HCT116 (cell line): ENCODE measurements around the gene GMPPB. TPM values are rescaled to one million over a fixed set of nuclear protein-coding genes. Genes with fewer than 3 reads are reported as not detected.

ENCODE experiments used
- ATAC-seq: fragments of 200-7000 bp; cut with Tn5 transposase; 2 replicates; pipeline ENCODE4 v1.9.1; 2020; ENCODE audit warnings: mild to moderate bottlenecking, moderate library complexity
- BruUV-seq: library from RNA; stranded (reverse); fragments of 400-500 nt; replicated peaks from 2 replicates; lab custom pipeline; 2021; lab: Mats Ljungman, UMichigan
- CTCF ChIA-PET: fragments of 300-600 bp; sonication (Branson Sonifier 250); formaldehyde crosslinking; loops from one replicate; lab custom pipeline; 2021; ENCODE audit warnings: antibody characterized with exemption; lab: Charles Lee
- POLR2A ChIA-PET: fragments of 300-600, 350-600 bp; sonication (Branson Sonifier 250); formaldehyde crosslinking; loops from one replicate; lab custom pipeline; 2021; ENCODE audit warnings: antibody characterized with exemption; lab: Charles Lee
- RAD21 ChIA-PET, 2 experiments: fragments of 300-600 bp; sonication (Branson Sonifier 250); formaldehyde crosslinking; loops; one replicate each; lab custom pipeline; 2023; ENCODE audit warnings: low total read pairs in 2 of 2; ENCODE audit not compliant: uncharacterized antibody in 2 of 2, unreplicated experiment in 2 of 2, low non-redundant PET in 1 of 2; lab: Charles Lee
- DNase-seq: peaks from one replicate; pipeline ENCODE4 v3.0.0-alpha.2; 2010; ENCODE audit warnings: low read depth, low spot score
- H2AFZ ChIP-seq: fragments of 200-600 bp; shearing (Covaris generic), sonication (generic); 2 replicates; pipeline ENCODE4 v1.6.1; 2017; ENCODE audit warnings: low read depth, mixed run types, mixed read lengths, antibody characterized with exemption, low read length; ENCODE audit not compliant: poor library complexity, severe bottlenecking
- H3K27ac ChIP-seq: 2 replicates; pipeline ENCODE4 v1.5.1; 2012; ENCODE audit warnings: low read depth, low read length
- H3K27me3 ChIP-seq: fragments of 200-600 bp; sonication (generic); 2 replicates; pipeline ENCODE4 v1.6.1; 2016; ENCODE audit warnings: mixed run types, low read length, mixed read lengths; ENCODE audit not compliant: insufficient read depth
- H3K36me3 ChIP-seq, 2 experiments: fragments of 200-500 bp in 1 of 2; fragments of 200-600 bp in 1 of 2; sonication (Bioruptor generic) in 1 of 2; sonication (generic) in 1 of 2; 2 replicates each; pipeline versions ENCODE4 v1.5.1 to v1.6.1; 2014 to 2016; ENCODE audit warnings: low read length in 2 of 2, inconsistent platforms in 1 of 2, mixed read lengths in 1 of 2, mixed run types in 1 of 2; ENCODE audit not compliant: insufficient read depth in 2 of 2, control insufficient read depth in 1 of 2
- H3K4me1 ChIP-seq, 2 experiments: fragments of 200-600 bp in 1 of 2; sonication (generic) in 1 of 2; 2 replicates each; pipeline versions ENCODE4 v1.5.1 to v1.6.1; 2012 to 2017; ENCODE audit warnings: low read length in 2 of 2, inconsistent platforms in 1 of 2, mild to moderate bottlenecking in 1 of 2, mixed read lengths in 1 of 2, mixed run types in 1 of 2, moderate library complexity in 1 of 2; ENCODE audit not compliant: insufficient read depth in 2 of 2, control insufficient read depth in 1 of 2
- H3K4me2 ChIP-seq: fragments of 200-600 bp; sonication (generic); 2 replicates; pipeline ENCODE4 v1.6.1; 2017; ENCODE audit warnings: mixed run types, low read length, mixed read lengths
- H3K4me3 ChIP-seq, 2 experiments: fragments of 200-600 bp in 1 of 2; sonication (generic) in 1 of 2; replicated peaks in 1 of 2; 2 replicates each; pipeline ENCODE4 v1.5.1; 2011 to 2016; ENCODE audit warnings: low read length in 2 of 2, control low read depth in 1 of 2, low read depth in 1 of 2, mild to moderate bottlenecking in 1 of 2, mixed read lengths in 1 of 2, mixed run types in 1 of 2
- H3K79me2 ChIP-seq: fragments of 200-600 bp; sonication (generic); 2 replicates; pipeline ENCODE4 v1.6.1; 2017; ENCODE audit warnings: mild to moderate bottlenecking, mixed run types, low read length, moderate library complexity, mixed read lengths; ENCODE audit not compliant: insufficient read depth
- H3K9ac ChIP-seq: fragments of 200-600 bp; sonication (generic); 2 replicates; pipeline ENCODE4 v1.6.1; 2016; ENCODE audit warnings: low read length, mixed read lengths
- H3K9me2 ChIP-seq: fragments of 200-600 bp; sonication (generic), shearing (Covaris generic); 2 replicates; pipeline ENCODE4 v1.6.1; 2017; ENCODE audit warnings: mixed run types, mild to moderate bottlenecking, moderate library complexity; ENCODE audit not compliant: insufficient read depth
- H3K9me3 ChIP-seq, 2 experiments: fragments of 200-500 bp in 1 of 2; fragments of 200-600 bp in 1 of 2; sonication (Bioruptor generic) in 1 of 2; sonication (generic) in 1 of 2; 2 replicates each; pipeline ENCODE4 v1.6.1; 2014 to 2017; ENCODE audit warnings: low read length in 2 of 2, mixed read lengths in 2 of 2, inconsistent platforms in 1 of 2, low read depth in 1 of 2, mild to moderate bottlenecking in 1 of 2, mixed run types in 1 of 2, moderate library complexity in 1 of 2; ENCODE audit not compliant: control insufficient read depth in 1 of 2, insufficient read depth in 1 of 2
- H4K20me1 ChIP-seq: fragments of 200-600 bp; sonication (generic), shearing (Covaris generic); 2 replicates; pipeline ENCODE4 v1.6.1; 2017; ENCODE audit warnings: mixed run types, mild to moderate bottlenecking, moderate library complexity; ENCODE audit not compliant: insufficient read depth
- CBX3 ChIP-seq: IDR thresholded peaks from 2 replicates; pipeline ENCODE4 v1.6.1; 2012; ENCODE audit warnings: low read depth
- CTCF ChIP-seq, 3 experiments: fragments of 200-600 bp in 1 of 3; sonication (generic) in 1 of 3; IDR thresholded peaks in 2 of 3; conservative IDR thresholded peaks in 1 of 3; 2 replicates each; pipeline ENCODE4 v1.5.1; 2012 to 2017; ENCODE audit warnings: low read depth in 2 of 3, low read length in 2 of 3, antibody characterized with exemption in 1 of 3, borderline replicate concordance in 1 of 3, control low read depth in 1 of 3, mild to moderate bottlenecking in 1 of 3, mixed read lengths in 1 of 3, mixed run types in 1 of 3, moderate library complexity in 1 of 3; ENCODE audit not compliant: insufficient read depth in 1 of 3
- EGR1 ChIP-seq: IDR thresholded peaks from 2 replicates; pipeline ENCODE4 v1.6.1; 2012; ENCODE audit warnings: low read depth
- ELF1 ChIP-seq: IDR thresholded peaks from 2 replicates; pipeline ENCODE4 v1.6.1; 2012; ENCODE audit warnings: low read depth, borderline replicate concordance
- EZH2 ChIP-seq: fragments of 200-600 bp; sonication (generic); IDR thresholded peaks from 2 replicates; pipeline ENCODE4 v1.6.1; 2017; ENCODE audit warnings: antibody characterized with exemption, mixed run types
- EZH2phosphoT487 ChIP-seq: fragments of 200-600 bp; IDR thresholded peaks from 2 replicates; pipeline ENCODE4 v1.6.1; 2018; ENCODE audit warnings: antibody characterized with exemption, borderline replicate concordance
- JUND ChIP-seq: IDR thresholded peaks from 2 replicates; pipeline ENCODE4 v1.6.1; 2012
- POLR2A ChIP-seq: IDR thresholded peaks from 2 replicates; pipeline ENCODE4 v1.7.0; 2011; ENCODE audit warnings: borderline replicate concordance; ENCODE audit not compliant: insufficient read depth, insufficient read length; ENCODE audit errors: extremely low read depth
- SIN3A ChIP-seq: IDR thresholded peaks from 2 replicates; pipeline ENCODE4 v1.6.1; 2012; ENCODE audit warnings: low read depth
- SP1 ChIP-seq: IDR thresholded peaks from 2 replicates; pipeline ENCODE4 v1.6.1; 2012; ENCODE audit warnings: low read depth
- SRF ChIP-seq: IDR thresholded peaks from 2 replicates; pipeline ENCODE4 v1.6.1; 2012; ENCODE audit warnings: low read depth
- YY1 ChIP-seq: IDR thresholded peaks from 2 replicates; pipeline ENCODE4 v1.6.1; 2011; ENCODE audit warnings: low read length, low read depth, moderate library complexity, mild to moderate bottlenecking; ENCODE audit not compliant: insufficient replicate concordance; ENCODE audit errors: extremely low read depth
- ZFX ChIP-seq: fragments of 450-650 bp; IDR thresholded peaks from 2 replicates; pipeline ENCODE4 v1.6.1; 2017
- intact Hi-C: fragments of 100-400 bp; cut with micrococcal nuclease; formaldehyde crosslinking; loops from 2 replicates; pipeline ENCODE4 v1.10.0; 2022
- total RNA-seq: library from RNA; stranded (reverse); gene quantifications from one replicate; pipeline ENCODE4 v1.2.1, GENCODE V29; 2021; ENCODE audit not compliant: unreplicated experiment
- TF ChIP-seq, protein P1 (sequence below): IDR thresholded peaks from 2 replicates; pipeline ENCODE4 v1.6.1; 2012; ENCODE audit warnings: low read depth

Gene GMPPB
- total RNA-seq, 1 experiment from 2014 or later = 24.1 TPM

DNA sequence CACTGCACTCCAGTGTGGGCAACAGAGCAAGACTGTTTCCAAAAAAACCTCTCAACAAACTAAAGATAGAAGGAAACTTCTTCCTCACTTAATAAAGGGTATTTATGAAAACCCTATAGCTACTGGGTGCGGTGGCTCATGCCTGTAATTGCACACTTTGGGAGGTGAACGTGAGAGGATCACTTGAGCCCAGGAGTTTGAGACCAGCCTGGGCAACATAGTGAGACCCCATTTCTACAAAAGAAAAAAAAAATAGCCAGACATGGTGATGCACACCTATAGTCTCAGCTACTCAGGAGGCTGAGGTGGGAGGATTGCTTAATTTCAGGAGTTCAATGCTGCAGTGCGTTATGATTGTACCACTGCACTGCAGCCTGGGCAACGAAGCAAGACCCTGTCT, 40.2 kb upstream of the GMPPB start:
- peaks cover 3% of the 10 kb centered on the region for H4K20me1 ChIP-seq
- no peak for ATAC-seq
- H3K4me1 ChIP-seq = no peaks in the 10 kb centered on the region
- H3K27ac ChIP-seq = no peak overlapping the region
- H3K4me2 ChIP-seq = no peak overlapping the region
- CTCF ChIA-PET = no interaction called here
- no peak for TF ChIP-seq CBX3
- no peak for TF ChIP-seq CTCF (IDR thresholded peaks at IDR 0.05 in 2 of 3, conservative IDR thresholded peaks at IDR 0.05 in 1 of 3; ENCODE audit: borderline replicate concordance in 1 of 3, insufficient read depth in 1 of 3, low read depth in 2 of 3, low read length in 2 of 3)
- TF ChIP-seq SP1 = no peak
- no peak for TF ChIP-seq ZFX
- TF ChIP-seq, protein P1, sequence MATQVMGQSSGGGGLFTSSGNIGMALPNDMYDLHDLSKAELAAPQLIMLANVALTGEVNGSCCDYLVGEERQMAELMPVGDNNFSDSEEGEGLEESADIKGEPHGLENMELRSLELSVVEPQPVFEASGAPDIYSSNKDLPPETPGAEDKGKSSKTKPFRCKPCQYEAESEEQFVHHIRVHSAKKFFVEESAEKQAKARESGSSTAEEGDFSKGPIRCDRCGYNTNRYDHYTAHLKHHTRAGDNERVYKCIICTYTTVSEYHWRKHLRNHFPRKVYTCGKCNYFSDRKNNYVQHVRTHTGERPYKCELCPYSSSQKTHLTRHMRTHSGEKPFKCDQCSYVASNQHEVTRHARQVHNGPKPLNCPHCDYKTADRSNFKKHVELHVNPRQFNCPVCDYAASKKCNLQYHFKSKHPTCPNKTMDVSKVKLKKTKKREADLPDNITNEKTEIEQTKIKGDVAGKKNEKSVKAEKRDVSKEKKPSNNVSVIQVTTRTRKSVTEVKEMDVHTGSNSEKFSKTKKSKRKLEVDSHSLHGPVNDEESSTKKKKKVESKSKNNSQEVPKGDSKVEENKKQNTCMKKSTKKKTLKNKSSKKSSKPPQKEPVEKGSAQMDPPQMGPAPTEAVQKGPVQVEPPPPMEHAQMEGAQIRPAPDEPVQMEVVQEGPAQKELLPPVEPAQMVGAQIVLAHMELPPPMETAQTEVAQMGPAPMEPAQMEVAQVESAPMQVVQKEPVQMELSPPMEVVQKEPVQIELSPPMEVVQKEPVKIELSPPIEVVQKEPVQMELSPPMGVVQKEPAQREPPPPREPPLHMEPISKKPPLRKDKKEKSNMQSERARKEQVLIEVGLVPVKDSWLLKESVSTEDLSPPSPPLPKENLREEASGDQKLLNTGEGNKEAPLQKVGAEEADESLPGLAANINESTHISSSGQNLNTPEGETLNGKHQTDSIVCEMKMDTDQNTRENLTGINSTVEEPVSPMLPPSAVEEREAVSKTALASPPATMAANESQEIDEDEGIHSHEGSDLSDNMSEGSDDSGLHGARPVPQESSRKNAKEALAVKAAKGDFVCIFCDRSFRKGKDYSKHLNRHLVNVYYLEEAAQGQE = no peak
- no peak for TF ChIP-seq POLR2A
- TF ChIP-seq SIN3A = no peak
- no peak for TF ChIP-seq YY1
- no peak for TF ChIP-seq EZH2
- TF ChIP-seq EGR1 = no peak
- TF ChIP-seq SRF = no peak
- TF ChIP-seq ELF1 = no peak
- TF ChIP-seq EZH2phosphoT487 = no peak
- TF ChIP-seq JUND = no peak
- no peaks in the 10 kb centered on the region for H3K9me2 ChIP-seq
- intact Hi-C loops = no loop called here
- BruUV-seq = no TSS peak
- no peak for DNase-seq
- peaks cover 73% of the 10 kb centered on the region for H3K79me2 ChIP-seq
- POLR2A ChIA-PET = interaction anchor here (0.6 kb wide), 1 partner anchor 18 kb away, joined by 3 read pairs; no protein-coding TSS in a partner anchor
- H3K27me3 ChIP-seq = no peaks in the 10 kb centered on the region
- H3K9me3 ChIP-seq = no peaks in the 10 kb centered on the region
- RAD21 ChIA-PET = no interaction called here
- H2AFZ ChIP-seq = no peak overlapping the region
- H3K9ac ChIP-seq = no peak overlapping the region
- no peak overlapping the region for H3K4me3 ChIP-seq
- no peaks in the 10 kb centered on the region for H3K36me3 ChIP-seq
